Muscle of leg (tissue), 11 donors: ENCODE data around the gene SETD3. TPM values are rescaled to one million over a fixed set of nuclear protein-coding genes. Genes with fewer than 3 reads are reported as not detected.
"Not testable (repeated sequence)": the region's sequence is repeated elsewhere in the genome, so short reads cannot be mapped to it uniquely, and the experiment has no call there.

Experiments
- DNase-seq: peaks from one replicate; pipeline ENCODE4 v3.0.0; 2013
- H3K27ac ChIP-seq: one replicate; pipeline ENCODE4 v1.5.1; 2013; ENCODE audit warnings: mild to moderate bottlenecking, low read length, control low read depth
- H3K27me3 ChIP-seq: one replicate; pipeline ENCODE4 v1.6.1; 2013; ENCODE audit warnings: low read length; ENCODE audit not compliant: control insufficient read depth, insufficient read depth
- H3K36me3 ChIP-seq: one replicate; pipeline ENCODE4 v1.6.1; 2013; ENCODE audit warnings: low read length; ENCODE audit not compliant: control insufficient read depth, insufficient read depth
- H3K4me1 ChIP-seq: one replicate; pipeline ENCODE4 v1.6.1; 2013; ENCODE audit warnings: low read length; ENCODE audit not compliant: control insufficient read depth, insufficient read depth
- H3K4me3 ChIP-seq: one replicate; pipeline ENCODE4 v1.5.1; 2013; ENCODE audit warnings: low read length, control low read depth
- H3K9me3 ChIP-seq: replicated peaks from 2 replicates; pipeline ENCODE4 v1.6.1; 2013; ENCODE audit warnings: low read depth, low read length; ENCODE audit not compliant: control insufficient read depth
- WGBS: methylation state at CpG from one replicate; pipeline ENCODE4 v1.1.5; 2013; ENCODE audit warnings: missing lambda C conversion rate; ENCODE audit not compliant: insufficient coverage; 5-methylcytosine and 5-hydroxymethylcytosine counted together
- polyA plus RNA-seq, 8 donors: library from polyadenylated mRNA; unstranded; fragments of 120-200 nt; gene quantifications; one replicate each; pipeline versions ENCODE4 v1.2.1 to v1.2.3, GENCODE V29; 2013; ENCODE audit warnings: inconsistent platforms in 1 of 8, low replicate concordance in 1 of 8; ENCODE audit not compliant: insufficient read length in 8 of 8, insufficient read depth in 1 of 8
- total RNA-seq: library from RNA; stranded (reverse); fragments of 120-200 nt; gene quantifications from one replicate; pipeline ENCODE4 v1.2.4, GENCODE V29; 2013

Gene SETD3
- total and polyA plus RNA-seq, 9 donors: 53.3 to 99.2 (median 61.1) TPM

DNA sequence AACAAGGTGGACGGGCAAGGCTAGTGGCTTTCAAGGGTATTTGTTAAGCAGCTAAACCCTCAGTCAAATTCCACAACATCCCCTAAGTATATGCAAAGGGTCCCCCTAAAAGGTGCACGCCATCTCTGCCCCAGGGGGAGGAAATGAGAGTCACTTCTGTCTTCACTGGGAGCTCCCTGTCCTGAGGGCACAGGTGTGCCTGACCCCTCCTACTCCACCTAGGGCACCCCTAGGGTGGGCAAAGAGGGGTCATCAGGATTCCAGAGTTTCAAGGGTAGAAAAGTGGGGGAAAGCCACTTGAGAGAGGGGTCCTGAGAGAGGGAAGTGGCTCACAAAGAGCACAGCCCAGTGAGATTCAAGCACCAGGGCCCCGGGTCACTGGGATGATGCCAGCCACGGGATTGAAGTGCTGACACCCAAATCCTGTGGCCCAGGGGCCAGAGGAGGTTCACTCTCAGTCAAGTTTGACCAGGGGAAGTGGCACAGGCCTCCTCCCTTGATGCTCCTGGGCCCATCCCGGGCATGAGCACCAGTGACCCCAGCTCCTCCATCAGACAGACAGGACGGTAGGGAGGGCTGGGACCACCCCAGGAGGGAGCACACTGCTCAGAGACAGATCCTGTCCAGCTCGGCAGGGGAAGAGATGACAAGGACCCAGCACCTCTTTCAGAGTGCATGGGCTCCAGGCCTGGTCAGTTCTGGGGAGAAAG is 126.3 kb downstream of the SETD3 start:
- DNase-seq: no peak
- peaks cover 9% of the 10 kb centered on the region for H3K4me1 ChIP-seq
- H3K9me3 ChIP-seq: no peaks in the 10 kb centered on the region
- WGBS: 86% methylated on average over 5 of the region's 7 CpGs
- H3K27ac ChIP-seq: no peak overlapping the region
- H3K27me3 ChIP-seq: peaks cover 5% of the 10 kb centered on the region
- H3K36me3 ChIP-seq: no peaks in the 10 kb centered on the region
- no peak overlapping the region for H3K4me3 ChIP-seq

DNA sequence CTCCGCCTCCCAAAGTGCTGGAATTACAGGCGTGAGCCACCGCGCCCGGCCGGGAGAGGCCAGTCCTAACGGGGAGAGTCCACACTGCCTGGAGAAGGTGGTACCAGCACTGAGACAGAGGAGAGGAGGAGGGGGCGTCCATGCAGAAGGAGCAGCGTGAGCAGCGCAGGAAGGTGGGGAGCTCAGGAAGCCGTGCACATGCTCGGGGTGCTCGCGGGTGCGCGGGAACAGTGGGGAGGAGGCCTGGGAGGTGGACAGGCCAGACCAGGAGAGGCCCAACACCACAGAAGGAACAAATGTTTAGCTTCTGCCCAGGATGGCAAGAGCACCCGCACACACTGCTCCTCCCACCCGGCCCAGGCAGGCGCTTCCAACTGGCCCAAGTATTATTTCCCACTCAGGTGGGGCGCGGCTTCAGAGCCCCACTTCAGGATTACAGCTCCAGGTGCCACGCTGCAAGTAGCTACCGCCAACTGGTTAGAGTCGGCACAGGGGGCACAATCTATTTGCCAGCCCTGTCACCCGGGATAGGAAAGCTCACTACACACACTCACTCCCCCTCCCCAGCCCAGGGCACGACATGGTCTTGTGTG is 127.9 kb downstream of the SETD3 start:
- DNase-seq: no peak
- Histone ChIP-seq H3K27ac (no peak overlapping the region), H3K9me3 (no peaks in the 10 kb centered on the region), H3K4me1 (peaks cover 12% of the 10 kb centered on the region), H3K36me3 (no peaks in the 10 kb centered on the region), H3K4me3 (no peak overlapping the region), H3K27me3 (peaks cover 7% of the 10 kb centered on the region)
- WGBS: 90% methylated on average over 22 of the region's 26 CpGs

DNA sequence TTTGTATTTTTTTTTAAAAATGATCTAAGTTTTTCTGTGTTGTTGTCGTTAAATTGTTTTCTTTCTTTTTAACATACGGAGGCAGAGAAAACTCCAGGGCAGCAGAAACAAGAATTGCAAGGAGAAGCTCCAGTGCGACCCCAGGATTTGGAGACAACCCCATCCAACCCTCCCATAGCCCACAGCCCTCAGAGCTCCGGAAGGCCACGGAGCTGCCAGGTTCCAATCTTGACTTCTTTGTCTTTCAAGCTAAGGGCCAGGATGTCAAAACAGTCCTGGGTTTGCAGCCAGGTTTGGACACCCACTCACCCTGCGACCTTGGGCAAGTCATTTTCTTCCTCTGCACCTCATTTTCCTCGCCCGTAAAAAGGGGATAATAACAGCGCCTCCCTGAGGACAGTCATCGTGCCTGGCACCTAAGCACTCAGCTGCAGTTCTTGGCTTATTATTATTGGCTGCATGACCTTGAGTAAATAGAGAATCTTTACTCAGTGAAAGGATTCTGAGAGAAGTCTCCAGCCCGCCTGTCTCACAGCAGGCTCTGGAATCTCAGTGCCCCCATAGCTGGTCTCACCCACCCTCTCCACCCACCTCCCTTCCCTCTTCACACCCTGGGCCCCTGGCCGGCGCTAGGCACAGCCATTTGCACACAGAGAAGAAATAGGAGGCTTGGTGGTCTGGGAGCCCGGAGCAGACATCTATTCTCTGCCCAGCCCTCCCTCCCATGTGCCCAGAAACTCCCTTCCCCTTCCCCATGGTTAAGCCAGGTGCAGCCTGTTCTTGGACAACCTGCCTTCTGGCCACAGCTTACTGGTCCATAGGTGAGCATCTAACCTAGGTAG is 129.3 kb downstream of the SETD3 start:
- Histone ChIP-seq H3K27me3 (peaks cover 7% of the 10 kb centered on the region), H3K27ac (no peak overlapping the region), H3K4me1 (peaks cover 8% of the 10 kb centered on the region), H3K9me3 (no peaks in the 10 kb centered on the region), H3K4me3 (no peak overlapping the region), H3K36me3 (no peaks in the 10 kb centered on the region)
- no peak for DNase-seq
- WGBS: 42% methylated on average over 5 of the region's 14 CpGs

DNA sequence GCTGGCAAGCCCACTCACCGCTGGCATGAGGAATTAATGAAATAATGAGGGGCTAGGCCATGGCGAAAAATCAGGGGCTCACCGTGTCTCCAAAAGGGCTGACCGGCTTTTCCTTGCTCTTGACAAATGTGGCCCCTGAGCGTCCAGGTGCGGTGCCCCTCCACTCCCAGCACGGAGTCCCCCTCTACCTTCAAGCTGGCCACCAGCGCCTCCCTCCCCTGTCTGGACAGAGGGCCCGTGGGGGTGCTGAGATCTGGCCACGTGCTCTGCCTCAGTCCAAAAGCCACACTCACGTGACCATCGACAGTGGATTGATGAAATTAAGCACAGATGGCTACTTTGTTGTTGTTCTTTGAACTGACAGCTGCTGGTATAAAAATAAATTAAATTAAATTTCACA is 129.9 kb downstream of the SETD3 start:
- Histone ChIP-seq H3K4me1 (peaks cover 4% of the 10 kb centered on the region), H3K36me3 (no peaks in the 10 kb centered on the region), H3K4me3 (no peak overlapping the region), H3K27me3 (peaks cover 7% of the 10 kb centered on the region), H3K9me3 (no peaks in the 10 kb centered on the region), H3K27ac (no peak overlapping the region)
- DNase-seq: peak; percentile 42
- WGBS: 67% methylated on average over 8 of the region's 12 CpGs

DNA sequence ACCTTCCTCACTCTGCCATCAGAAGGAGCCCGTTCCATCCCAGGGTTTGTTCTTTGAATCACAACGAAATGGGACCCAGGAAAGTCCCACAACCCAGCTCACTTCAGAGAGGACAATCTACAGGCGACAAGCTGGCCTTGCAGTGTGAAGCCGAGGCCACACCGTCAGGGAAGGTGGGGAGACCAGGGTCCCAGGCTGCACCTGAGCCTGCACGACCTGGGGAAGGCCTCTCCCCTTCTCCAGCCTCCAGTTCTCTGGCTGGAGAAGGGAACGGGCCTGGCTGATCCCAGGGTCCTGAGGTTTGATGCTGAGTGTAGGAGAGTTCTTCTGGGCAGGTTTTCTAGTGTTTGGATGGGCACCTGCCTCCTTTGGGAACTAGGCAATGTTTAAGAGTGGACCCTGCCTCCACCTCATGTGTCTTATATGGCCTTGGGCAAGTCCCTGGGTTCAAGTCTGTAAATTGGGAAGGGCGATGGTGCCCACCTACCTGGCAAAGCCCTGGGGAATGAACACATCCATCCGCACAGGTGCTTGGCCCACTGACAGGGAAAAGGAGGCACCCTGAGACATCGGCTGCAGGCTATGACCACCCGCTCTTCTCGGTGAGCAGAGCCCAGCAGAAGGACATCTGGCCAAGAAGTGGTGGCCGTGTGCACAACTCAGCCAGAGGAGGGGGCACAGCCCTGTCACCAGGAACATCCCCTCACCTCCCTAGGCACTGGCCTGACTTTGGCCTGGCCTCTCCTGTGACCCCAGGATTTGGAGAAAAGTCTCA is 130.8 kb downstream of the SETD3 start:
- Histone ChIP-seq H3K27ac (no peak overlapping the region), H3K4me3 (no peak overlapping the region), H3K27me3 (peaks cover 7% of the 10 kb centered on the region), H3K36me3 (no peaks in the 10 kb centered on the region), H3K9me3 (no peaks in the 10 kb centered on the region), H3K4me1 (peaks cover 4% of the 10 kb centered on the region)
- no peak for DNase-seq
- WGBS: 88% methylated on average over 9 of the region's 13 CpGs

DNA sequence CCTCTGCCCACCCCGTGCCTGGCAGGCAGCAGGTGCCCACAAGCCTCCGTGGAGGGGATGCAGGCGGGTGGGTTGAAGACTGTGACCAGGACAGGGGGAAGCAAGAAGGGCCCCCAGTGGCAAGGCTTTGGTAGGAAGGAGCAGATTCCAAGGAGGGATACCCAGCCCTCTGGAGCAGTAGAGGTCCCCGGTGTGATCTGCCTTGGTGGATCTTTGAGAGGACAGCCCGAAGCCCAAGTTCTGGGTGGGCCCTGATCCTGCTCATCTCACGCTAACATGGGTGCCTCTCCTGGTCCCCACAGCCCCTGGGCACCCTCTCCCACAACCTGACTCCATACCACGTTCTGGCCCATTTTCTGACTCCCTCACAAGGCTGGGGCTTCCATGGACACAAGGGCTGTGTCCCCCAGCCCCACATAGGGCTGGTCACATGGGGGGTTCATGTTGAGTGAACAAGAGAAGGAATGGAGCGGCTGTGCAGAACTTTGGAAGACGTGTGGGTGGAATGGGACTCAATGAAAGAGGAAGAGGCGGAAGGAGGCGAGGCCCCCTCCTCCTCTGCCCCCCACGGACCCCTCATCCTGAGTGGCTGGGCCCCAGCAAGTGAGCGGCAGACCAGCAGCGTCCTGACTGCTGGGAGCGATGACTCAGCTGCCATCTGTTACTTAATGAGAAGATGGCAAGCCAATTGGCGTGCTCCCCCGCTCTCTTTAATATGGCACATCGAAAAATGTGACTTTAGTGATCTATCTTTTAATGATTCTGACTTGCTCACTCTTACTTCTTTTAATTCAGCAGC is 131.6 kb downstream of the SETD3 start:
- DNase-seq: no peak
- WGBS: 93% methylated on average over 8 of the region's 18 CpGs
- H3K27ac ChIP-seq: no peak overlapping the region
- H3K4me1 ChIP-seq: peaks cover 4% of the 10 kb centered on the region
- peaks cover 7% of the 10 kb centered on the region for H3K27me3 ChIP-seq
- no peaks in the 10 kb centered on the region for H3K9me3 ChIP-seq
- no peak overlapping the region for H3K4me3 ChIP-seq
- H3K36me3 ChIP-seq: no peaks in the 10 kb centered on the region

DNA sequence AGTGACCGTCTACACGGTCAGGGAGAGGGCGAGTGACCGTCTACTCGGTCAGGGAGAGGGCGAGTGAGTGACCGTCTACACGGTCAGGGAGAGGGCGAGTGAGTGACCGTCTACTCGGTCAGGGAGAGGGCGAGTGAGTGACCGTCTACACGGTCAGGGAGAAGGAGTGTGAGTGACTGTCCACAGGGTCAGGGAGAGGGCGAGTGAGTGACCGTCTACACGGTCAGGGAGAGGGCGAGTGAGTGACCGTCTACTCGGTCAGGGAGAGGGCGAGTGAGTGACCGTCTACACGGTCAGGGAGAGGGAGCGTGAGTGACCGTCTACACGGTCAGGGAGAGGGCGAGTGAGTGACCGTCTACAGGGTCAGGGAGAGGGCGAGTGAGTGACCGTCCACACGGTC is 132.4 kb downstream of the SETD3 start:
- 94% methylated on average over 31 of the region's 31 CpGs for WGBS
- H3K4me1 ChIP-seq, H3K27me3 ChIP-seq, H3K9me3 ChIP-seq, H3K27ac ChIP-seq, H3K36me3 ChIP-seq, H3K4me3 ChIP-seq, DNase-seq: not testable (repeated sequence)
